ENCODE results near the gene ZBTB4.

The ZBTB4 gene

GRCh38 chr17:7479213-7480088 lies at the start of gene ZBTB4:
Gene ZBTB4, minus strand, starts transcription at chr17:7479631. Its CDS starts 12,830 bp downstream, at chr17:7466801.
- peak in 41 of 51 donors; percentile 27 to 82 (median 58) for DNase-seq

- no peak for DNase-seq
These were observed 49.4 kb upstream of the ZBTB4 start for GRCh38 chr17:7528842-7529241.

DNA sequence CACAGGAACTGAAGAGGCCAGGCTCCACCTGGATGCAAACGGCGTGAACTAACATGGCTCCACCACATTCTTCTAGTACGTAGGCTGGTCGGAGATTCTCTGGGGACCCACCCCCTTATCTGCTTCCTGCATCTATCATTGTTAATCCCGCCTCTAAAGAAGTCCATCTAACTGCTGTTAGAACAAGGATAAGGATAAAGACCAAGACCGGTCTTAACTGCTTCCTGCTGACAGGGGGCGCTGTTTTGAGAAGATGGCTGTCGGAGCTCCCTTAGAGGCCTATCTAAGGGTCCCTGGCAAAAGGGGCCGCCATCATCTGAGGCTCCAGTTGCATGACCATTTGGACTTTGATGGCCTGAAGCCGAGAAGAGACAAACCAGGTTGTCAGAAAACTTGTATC lies 43.6 kb upstream of the ZBTB4 start:
- DNase-seq, result no peak

- DNase-seq, result no peak
These were observed 36.6 kb upstream of the ZBTB4 start for GRCh38 chr17:7515911-7516610.

GRCh38 chr17:7513850-7514419 lies 34.5 kb upstream of the ZBTB4 start:
- no peak for DNase-seq

DNA sequence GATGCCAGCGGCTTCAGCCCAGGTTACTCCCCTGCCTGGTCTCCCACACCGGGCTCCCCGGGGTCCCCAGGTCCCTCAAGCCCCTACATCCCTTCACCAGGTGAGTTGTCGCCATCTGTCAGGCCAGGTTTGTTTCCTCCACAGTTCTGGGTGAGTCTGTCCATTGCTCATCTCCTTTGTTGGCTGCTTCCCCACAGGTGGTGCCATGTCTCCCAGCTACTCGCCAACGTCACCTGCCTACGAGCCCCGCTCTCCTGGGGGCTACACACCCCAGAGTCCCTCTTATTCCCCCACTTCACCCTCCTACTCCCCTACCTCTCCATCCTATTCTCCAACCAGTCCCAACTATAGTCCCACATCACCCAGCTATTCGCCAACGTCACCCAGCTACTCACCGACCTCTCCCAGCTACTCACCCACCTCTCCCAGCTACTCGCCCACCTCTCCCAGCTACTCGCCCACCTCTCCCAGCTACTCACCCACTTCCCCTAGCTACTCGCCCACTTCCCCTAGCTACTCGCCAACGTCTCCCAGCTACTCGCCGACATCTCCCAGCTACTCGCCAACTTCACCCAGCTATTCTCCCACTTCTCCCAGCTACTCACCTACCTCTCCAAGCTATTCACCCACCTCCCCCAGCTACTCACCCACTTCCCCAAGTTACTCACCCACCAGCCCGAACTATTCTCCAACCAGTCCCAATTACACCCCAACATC lies 33.6 kb upstream of the ZBTB4 start:
- no peak for DNase-seq

DNA sequence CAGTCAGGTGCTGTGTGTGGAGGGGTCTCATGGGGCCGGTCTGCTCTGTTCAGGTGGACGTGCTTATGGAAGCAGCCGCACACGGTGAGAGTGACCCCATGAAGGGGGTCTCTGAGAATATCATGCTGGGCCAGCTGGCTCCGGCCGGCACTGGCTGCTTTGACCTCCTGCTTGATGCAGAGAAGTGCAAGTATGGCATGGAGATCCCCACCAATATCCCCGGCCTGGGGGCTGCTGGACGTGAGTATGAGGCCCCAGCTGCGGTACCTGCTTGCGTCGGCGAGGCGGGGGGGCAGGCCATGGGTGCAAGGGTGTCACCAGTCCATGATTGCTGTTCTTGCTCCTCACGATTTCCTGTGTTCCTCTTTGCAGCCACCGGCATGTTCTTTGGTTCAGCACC lies 32.7 kb upstream of the ZBTB4 start:
- no peak for DNase-seq

- no peak for DNase-seq
These were observed 31.7 kb upstream of the ZBTB4 start for GRCh38 chr17:7511108-7511507.

DNA sequence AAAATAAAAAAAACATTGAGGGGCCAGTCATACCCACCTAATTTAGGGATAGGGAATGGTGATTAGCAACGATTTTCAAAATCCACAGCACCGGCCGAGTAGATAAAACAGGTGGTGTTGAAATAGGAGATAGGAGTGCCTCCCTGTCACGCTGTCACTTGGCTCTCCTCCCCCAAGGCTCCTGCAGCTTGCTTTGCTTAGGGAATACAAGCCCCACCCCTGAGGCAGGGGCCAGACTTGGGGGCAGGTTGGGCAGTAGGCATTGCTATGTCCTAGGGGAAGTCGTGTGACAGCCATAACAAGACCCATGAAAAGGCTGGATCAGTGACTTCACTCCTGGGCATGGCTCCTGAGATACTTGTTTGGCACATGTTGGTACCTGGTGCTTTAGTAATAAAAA lies 30.5 kb upstream of the ZBTB4 start:
- no peak for DNase-seq

- no peak for DNase-seq
These were observed 29.4 kb upstream of the ZBTB4 start for GRCh38 chr17:7508846-7509245.

DNA sequence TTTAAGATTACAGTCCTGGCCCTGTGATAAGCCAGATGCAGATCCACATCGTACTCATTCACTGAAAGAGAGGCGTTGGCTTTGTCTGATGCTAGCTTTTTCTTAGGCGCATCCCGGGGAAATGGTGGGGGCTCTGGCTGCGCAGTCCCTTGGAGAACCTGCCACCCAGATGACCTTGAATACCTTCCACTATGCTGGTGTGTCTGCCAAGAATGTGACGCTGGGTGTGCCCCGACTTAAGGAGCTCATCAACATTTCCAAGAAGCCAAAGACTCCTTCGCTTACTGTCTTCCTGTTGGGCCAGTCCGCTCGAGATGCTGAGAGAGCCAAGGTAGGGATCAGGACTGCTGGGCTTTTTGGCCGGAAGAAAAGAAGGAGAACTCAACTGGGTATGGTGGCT lies 28.7 kb upstream of the ZBTB4 start:
- no peak for DNase-seq

DNA sequence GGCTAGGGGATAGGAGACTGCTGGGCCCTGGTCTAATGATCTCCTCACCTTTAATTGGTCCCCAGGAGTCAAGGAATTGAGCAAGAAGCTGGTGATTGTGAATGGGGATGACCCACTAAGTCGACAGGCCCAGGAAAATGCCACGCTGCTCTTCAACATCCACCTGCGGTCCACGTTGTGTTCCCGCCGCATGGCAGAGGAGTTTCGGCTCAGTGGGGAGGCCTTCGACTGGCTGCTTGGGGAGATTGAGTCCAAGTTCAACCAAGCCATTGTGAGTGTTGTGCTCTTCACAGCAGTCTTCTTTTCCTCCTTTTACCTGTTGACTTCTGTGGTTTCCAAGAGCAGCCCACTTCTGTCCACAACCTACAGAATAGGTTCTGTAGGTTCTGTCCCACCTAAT lies 24.1 kb upstream of the ZBTB4 start:
- DNase-seq, result no peak

DNA sequence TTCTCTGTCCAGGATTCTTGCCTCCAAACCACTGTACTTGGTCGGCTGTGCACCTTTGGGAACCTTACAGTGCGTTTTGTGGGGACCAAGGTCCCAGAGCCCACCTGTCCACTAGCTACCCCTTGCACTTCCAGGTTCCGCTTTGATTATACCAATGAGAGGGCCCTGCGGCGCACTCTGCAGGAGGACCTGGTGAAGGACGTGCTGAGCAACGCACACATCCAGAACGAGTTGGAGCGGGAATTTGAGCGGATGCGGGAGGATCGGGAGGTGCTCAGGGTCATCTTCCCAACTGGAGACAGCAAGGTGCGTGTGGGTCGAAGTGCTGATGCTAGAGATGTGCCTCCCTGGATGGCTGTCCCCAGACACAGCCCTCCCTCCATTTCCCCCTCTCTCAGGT lies 23.6 kb upstream of the ZBTB4 start:
- DNase-seq, result no peak

DNA sequence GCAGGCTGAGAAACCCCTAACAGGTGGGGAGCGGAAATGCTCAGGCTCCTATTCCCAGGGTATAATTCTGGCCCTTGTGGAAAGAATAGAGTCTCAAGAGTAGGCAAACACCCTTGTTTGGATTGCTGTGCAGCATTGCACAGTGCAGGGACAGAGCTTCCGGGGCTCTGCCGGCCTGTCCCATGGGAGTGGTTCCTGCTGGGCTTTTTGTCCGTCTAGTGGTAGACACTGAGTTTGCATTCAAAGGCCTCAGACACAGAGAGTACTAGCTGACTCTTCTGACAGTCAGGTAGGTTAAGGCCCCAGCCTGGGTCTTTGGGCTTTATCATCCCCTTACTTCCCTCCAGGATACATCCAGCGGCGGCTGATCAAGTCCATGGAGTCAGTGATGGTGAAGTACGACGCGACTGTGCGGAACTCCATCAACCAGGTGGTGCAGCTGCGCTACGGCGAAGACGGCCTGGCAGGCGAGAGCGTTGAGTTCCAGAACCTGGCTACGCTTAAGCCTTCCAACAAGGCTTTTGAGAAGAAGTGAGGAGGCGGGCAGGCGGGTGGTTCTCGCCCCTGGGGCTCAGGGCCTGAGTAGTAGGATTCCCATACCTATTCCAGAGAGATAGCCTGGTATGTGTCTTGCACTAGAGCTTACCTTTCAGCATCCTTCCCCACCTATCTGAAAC lies 22.9 kb upstream of the ZBTB4 start:
- DNase-seq, result no peak

GRCh38 chr17:7501729-7502128 lies 22.3 kb upstream of the ZBTB4 start:
- DNase-seq, result no peak

DNA sequence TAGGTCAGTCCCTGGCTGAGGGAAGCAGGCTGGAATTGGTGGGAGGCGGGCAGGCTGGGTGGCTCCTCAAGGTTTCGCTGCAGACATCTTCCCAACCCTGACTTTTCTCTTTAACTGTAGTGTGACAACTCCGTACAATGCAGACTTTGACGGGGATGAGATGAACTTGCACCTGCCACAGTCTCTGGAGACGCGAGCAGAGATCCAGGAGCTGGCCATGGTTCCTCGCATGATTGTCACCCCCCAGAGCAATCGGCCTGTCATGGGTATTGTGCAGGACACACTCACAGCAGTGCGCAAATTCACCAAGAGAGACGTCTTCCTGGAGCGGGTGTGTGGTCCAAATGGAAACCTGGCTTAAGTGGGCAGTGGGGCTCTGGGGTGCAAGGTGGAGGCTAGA lies 19.7 kb upstream of the ZBTB4 start:
- no peak for DNase-seq

- no peak for DNase-seq
These were observed 18.2 kb upstream of the ZBTB4 start for GRCh38 chr17:7497636-7498035.

DNA sequence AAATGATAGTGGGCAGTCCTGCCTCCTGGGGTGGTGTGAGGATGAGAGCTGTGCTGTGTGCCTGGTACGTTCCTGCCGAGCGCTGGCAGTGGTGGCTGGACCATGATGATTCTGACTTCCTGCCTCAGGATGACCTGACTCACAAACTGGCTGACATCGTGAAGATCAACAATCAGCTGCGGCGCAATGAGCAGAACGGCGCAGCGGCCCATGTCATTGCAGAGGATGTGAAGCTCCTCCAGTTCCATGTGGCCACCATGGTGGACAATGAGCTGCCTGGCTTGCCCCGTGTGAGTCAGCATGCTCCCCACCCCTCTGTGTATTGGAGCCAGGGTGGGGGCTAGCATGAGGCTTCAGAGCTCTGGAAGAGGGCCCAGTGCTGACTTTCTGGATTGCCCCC lies 17.8 kb upstream of the ZBTB4 start:
- DNase-seq, result no peak

DNA sequence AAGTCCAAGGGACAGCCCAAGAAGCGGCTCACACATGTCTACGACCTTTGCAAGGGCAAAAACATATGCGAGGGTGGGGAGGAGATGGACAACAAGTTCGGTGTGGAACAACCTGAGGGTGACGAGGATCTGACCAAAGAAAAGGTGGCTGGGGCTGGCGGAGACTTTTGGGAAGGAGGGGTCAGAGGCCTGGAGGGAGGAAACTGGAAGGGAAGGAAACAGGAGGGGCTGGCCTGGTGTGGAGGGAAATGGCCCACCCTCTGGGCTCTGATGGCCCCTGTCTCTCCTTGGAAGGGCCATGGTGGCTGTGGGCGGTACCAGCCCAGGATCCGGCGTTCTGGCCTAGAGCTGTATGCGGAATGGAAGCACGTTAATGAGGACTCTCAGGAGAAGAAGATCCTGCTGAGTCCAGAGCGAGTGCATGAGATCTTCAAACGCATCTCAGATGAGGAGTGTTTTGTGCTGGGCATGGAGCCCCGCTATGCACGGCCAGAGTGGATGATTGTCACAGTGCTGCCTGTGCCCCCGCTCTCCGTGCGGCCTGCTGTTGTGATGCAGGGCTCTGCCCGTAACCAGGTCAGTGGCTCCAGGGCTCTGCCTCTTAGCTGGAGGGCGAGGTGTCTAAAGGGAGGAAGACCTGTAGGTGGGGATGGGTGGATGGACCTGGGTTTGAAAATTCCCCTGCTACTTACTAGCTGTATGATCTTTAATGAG lies 17.2 kb upstream of the ZBTB4 start:
- no peak for DNase-seq

- no peak for DNase-seq
These were observed 16.5 kb upstream of the ZBTB4 start for GRCh38 chr17:7495906-7496434.

Measured in hypothalamus (tissue), 51 donors.